ENCODE data around the gene DNAJC24. TPM values are rescaled to one million over a fixed set of nuclear protein-coding genes. Genes with fewer than 3 reads are reported as not detected.

DNAJC24 gene
- total RNA-seq, 1 donor from 2014 or later = 22.5 TPM

GRCh38 chr11:31417816-31418215 lies 48.2 kb downstream of the DNAJC24 start:
- H3K9me3 ChIP-seq = no peaks in the 10 kb centered on the region
- no peak overlapping the region for H3K4me3 ChIP-seq
- no peak for DNase-seq (ENCODE audit: low spot score in 2 of 2)
- no peaks in the 10 kb centered on the region for H3K27me3 ChIP-seq
- no peaks in the 10 kb centered on the region for H3K4me1 ChIP-seq
- no peaks in the 10 kb centered on the region for H3K36me3 ChIP-seq
- intact Hi-C loops (cut with DNase I) = no loop called here
- no peak overlapping the region for H3K27ac ChIP-seq
- TF ChIP-seq CTCF (IDR thresholded peaks at IDR 0.05) = no peak

GRCh38 chr11:31419138-31419537 lies 49.5 kb downstream of the DNAJC24 start:
- intact Hi-C loops (cut with DNase I) = no loop called here
- no peak overlapping the region for H3K4me3 ChIP-seq
- no peaks in the 10 kb centered on the region for H3K9me3 ChIP-seq
- DNase-seq (ENCODE audit: low spot score in 2 of 2) = no peak
- H3K27ac ChIP-seq = no peak overlapping the region
- TF ChIP-seq CTCF (IDR thresholded peaks at IDR 0.05) = no peak
- no peaks in the 10 kb centered on the region for H3K4me1 ChIP-seq
- no peaks in the 10 kb centered on the region for H3K27me3 ChIP-seq
- no peaks in the 10 kb centered on the region for H3K36me3 ChIP-seq

- H3K27me3 ChIP-seq = no peaks in the 10 kb centered on the region
- intact Hi-C loops (cut with DNase I) = no loop called here
- TF ChIP-seq CTCF (IDR thresholded peaks at IDR 0.05) = no peak
These were observed 50.0 kb downstream of the DNAJC24 start for GRCh38 chr11:31419669-31420068.

GRCh38 chr11:31421820-31422219 lies 52.2 kb downstream of the DNAJC24 start:
- no peaks in the 10 kb centered on the region for H3K36me3 ChIP-seq
- H3K27ac ChIP-seq = no peak overlapping the region
- intact Hi-C loops (cut with DNase I) = no loop called here
- no peaks in the 10 kb centered on the region for H3K27me3 ChIP-seq
- H3K4me3 ChIP-seq = no peak overlapping the region
- no peak for DNase-seq (ENCODE audit: low spot score in 2 of 2)
- no peaks in the 10 kb centered on the region for H3K4me1 ChIP-seq
- no peaks in the 10 kb centered on the region for H3K9me3 ChIP-seq
- no peak for TF ChIP-seq CTCF (IDR thresholded peaks at IDR 0.05)

More at GRCh38 chr11:31419669-31420068, 50.0 kb downstream of the DNAJC24 start:
- Histone ChIP-seq H3K4me3 (no peak overlapping the region), H3K9me3 (no peaks in the 10 kb centered on the region), H3K36me3 (no peaks in the 10 kb centered on the region), H3K27ac (no peak overlapping the region), H3K4me1 (no peaks in the 10 kb centered on the region)
- no peak for DNase-seq (ENCODE audit: low spot score in 2 of 2)

GRCh38 chr11:31422703-31423102 lies 53.0 kb downstream of the DNAJC24 start:
- no peak overlapping the region for H3K4me3 ChIP-seq
- no peak for TF ChIP-seq CTCF (IDR thresholded peaks at IDR 0.05)

GRCh38 chr11:31424652-31425051 lies 55.0 kb downstream of the DNAJC24 start:
- Histone ChIP-seq H3K27ac (no peak overlapping the region), H3K9me3 (no peaks in the 10 kb centered on the region), H3K36me3 (peaks cover 0 to 2% of the 10 kb centered on the region in 2 donors), H3K27me3 (no peaks in the 10 kb centered on the region), H3K4me1 (no peaks in the 10 kb centered on the region), H3K4me3 (no peak overlapping the region)
- no peak for DNase-seq (ENCODE audit: low spot score in 2 of 2)
- intact Hi-C loops (cut with DNase I) = no loop called here
- TF ChIP-seq CTCF (IDR thresholded peaks at IDR 0.05) = no peak

More at GRCh38 chr11:31422703-31423102, 53.0 kb downstream of the DNAJC24 start:
- intact Hi-C loops (cut with DNase I) = no loop called here
- Histone ChIP-seq H3K27ac (no peak overlapping the region), H3K27me3 (no peaks in the 10 kb centered on the region), H3K4me1 (no peaks in the 10 kb centered on the region), H3K36me3 (no peaks in the 10 kb centered on the region), H3K9me3 (no peaks in the 10 kb centered on the region)
- no peak for DNase-seq (ENCODE audit: low spot score in 2 of 2)
